ENCODE measurements around the gene SCAPER. TPM values are rescaled to one million over a fixed set of nuclear protein-coding genes. Genes with fewer than 3 reads are reported as not detected.
"Not testable (repeated sequence)": the region's sequence is repeated elsewhere in the genome, so short reads cannot be mapped to it uniquely, and the experiment has no call there.

Gene SCAPER
- polyA plus RNA-seq, 3 donors from 2014 or later = 6.8 to 23.6 (median 6.8) TPM

GRCh38 chr15:76692546-76692945, 212.6 kb downstream of the SCAPER start:
- H3K4me1 Mint-ChIP-seq; H3K4me3 Mint-ChIP-seq; H3K9me3 Mint-ChIP-seq; DNase-seq; H3K27me3 Mint-ChIP-seq (ENCODE audit: low read depth in 3 of 3); H3K27ac Mint-ChIP-seq: not testable (repeated sequence)
- H3K36me3 Mint-ChIP-seq = peaks cover 9 to 20% (median 13%) of the 10 kb centered on the region in 3 donors

GRCh38 chr15:76687592-76687991, 217.5 kb downstream of the SCAPER start:
- H3K9me3 Mint-ChIP-seq; H3K27me3 Mint-ChIP-seq (ENCODE audit: low read depth in 3 of 3); H3K4me3 Mint-ChIP-seq; DNase-seq; H3K27ac Mint-ChIP-seq; H3K4me1 Mint-ChIP-seq: not testable (repeated sequence)
- peaks cover 13 to 30% (median 25%) of the 10 kb centered on the region in 3 donors for H3K36me3 Mint-ChIP-seq

- Mint-ChIP-seq H3K36me3 (peaks cover 17 to 34% (median 27%) of the 10 kb centered on the region in 3 donors), H3K27me3 (ENCODE audit: low read depth in 3 of 3) (peaks cover 2 to 3% (median 3%) of the 10 kb centered on the region in 3 donors), H3K4me1 (no peaks in the 10 kb centered on the region), H3K9me3 (no peaks in the 10 kb centered on the region), H3K27ac (no peak overlapping the region), H3K4me3 (no peak overlapping the region)
- no peak for DNase-seq
These were observed 221.1 kb downstream of the SCAPER start for GRCh38 chr15:76684002-76684401.

GRCh38 chr15:76682833-76683232, 222.3 kb downstream of the SCAPER start:
- no peak for DNase-seq
- no peak overlapping the region for H3K27ac Mint-ChIP-seq
- peaks cover 12 to 25% (median 20%) of the 10 kb centered on the region in 3 donors for H3K36me3 Mint-ChIP-seq
- H3K4me1 Mint-ChIP-seq = no peaks in the 10 kb centered on the region
- H3K27me3 Mint-ChIP-seq (ENCODE audit: low read depth in 3 of 3) = peaks cover 2 to 4% (median 3%) of the 10 kb centered on the region in 3 donors
- H3K9me3 Mint-ChIP-seq = no peaks in the 10 kb centered on the region
- H3K4me3 Mint-ChIP-seq = no peak overlapping the region

- no peak for DNase-seq
- H3K27me3 Mint-ChIP-seq (ENCODE audit: low read depth in 3 of 3) = peaks cover 2 to 4% (median 3%) of the 10 kb centered on the region in 3 donors
- H3K9me3 Mint-ChIP-seq = no peaks in the 10 kb centered on the region
- H3K27ac Mint-ChIP-seq = no peak overlapping the region
- peaks cover 11 to 22% (median 16%) of the 10 kb centered on the region in 3 donors for H3K36me3 Mint-ChIP-seq
- no peaks in the 10 kb centered on the region for H3K4me1 Mint-ChIP-seq
- H3K4me3 Mint-ChIP-seq = no peak overlapping the region
These were observed 222.9 kb downstream of the SCAPER start for GRCh38 chr15:76682259-76682658.

- Mint-ChIP-seq H3K27ac (no peak overlapping the region), H3K9me3 (no peaks in the 10 kb centered on the region), H3K27me3 (ENCODE audit: low read depth in 3 of 3) (peaks cover 2 to 4% (median 3%) of the 10 kb centered on the region in 3 donors), H3K36me3 (peaks cover 8 to 15% (median 11%) of the 10 kb centered on the region in 3 donors), H3K4me1 (no peaks in the 10 kb centered on the region), H3K4me3 (no peak overlapping the region)
- no peak for DNase-seq
These were observed 226.4 kb downstream of the SCAPER start for GRCh38 chr15:76678766-76679165.

- Mint-ChIP-seq H3K36me3 (peaks cover 0 to 4% (median 0%) of the 10 kb centered on the region in 3 donors), H3K4me1 (no peaks in the 10 kb centered on the region), H3K9me3 (no peaks in the 10 kb centered on the region), H3K27me3 (ENCODE audit: low read depth in 3 of 3) (peaks cover 0 to 2% (median 0%) of the 10 kb centered on the region in 3 donors), H3K27ac (no peak overlapping the region), H3K4me3 (no peak overlapping the region)
- no peak for DNase-seq
These were observed 230.3 kb downstream of the SCAPER start for GRCh38 chr15:76674883-76675282.

- Mint-ChIP-seq H3K27me3 (ENCODE audit: low read depth in 3 of 3) (peaks cover 0 to 4% (median 2%) of the 10 kb centered on the region in 3 donors), H3K27ac (no peak overlapping the region)
These were observed 235.5 kb downstream of the SCAPER start for GRCh38 chr15:76669521-76670207.

GRCh38 chr15:76668900-76669299, 236.2 kb downstream of the SCAPER start:
- Mint-ChIP-seq H3K27ac (no peak overlapping the region), H3K4me3 (no peak overlapping the region), H3K9me3 (no peaks in the 10 kb centered on the region), H3K4me1 (no peaks in the 10 kb centered on the region), H3K36me3 (peaks cover 0 to 14% (median 6%) of the 10 kb centered on the region in 3 donors), H3K27me3 (ENCODE audit: low read depth in 3 of 3) (peaks cover 0 to 4% (median 2%) of the 10 kb centered on the region in 3 donors)
- DNase-seq = no peak

More at GRCh38 chr15:76669521-76670207, 235.5 kb downstream of the SCAPER start:
- no peak for DNase-seq
- Mint-ChIP-seq H3K4me3 (no peak overlapping the region), H3K4me1 (no peaks in the 10 kb centered on the region), H3K9me3 (no peaks in the 10 kb centered on the region), H3K36me3 (peaks cover 0 to 14% (median 0%) of the 10 kb centered on the region in 3 donors)

- Mint-ChIP-seq H3K4me3 (no peak overlapping the region), H3K27me3 (ENCODE audit: low read depth in 3 of 3) (peaks cover 0 to 4% (median 2%) of the 10 kb centered on the region in 3 donors), H3K4me1 (no peaks in the 10 kb centered on the region), H3K36me3 (peaks cover 0 to 14% (median 11%) of the 10 kb centered on the region in 3 donors), H3K27ac (no peak overlapping the region), H3K9me3 (no peaks in the 10 kb centered on the region)
- DNase-seq = no peak
These were observed 237.0 kb downstream of the SCAPER start for GRCh38 chr15:76667943-76668715.

- no peaks in the 10 kb centered on the region for H3K4me1 Mint-ChIP-seq
- no peak for DNase-seq
- H3K36me3 Mint-ChIP-seq = peaks cover 13 to 33% (median 29%) of the 10 kb centered on the region in 3 donors
- H3K27ac Mint-ChIP-seq = no peak overlapping the region
- H3K4me3 Mint-ChIP-seq = no peak overlapping the region
- no peaks in the 10 kb centered on the region for H3K9me3 Mint-ChIP-seq
- peaks cover 0 to 4% (median 2%) of the 10 kb centered on the region in 3 donors for H3K27me3 Mint-ChIP-seq (ENCODE audit: low read depth in 3 of 3)
These were observed 240.2 kb downstream of the SCAPER start for GRCh38 chr15:76664895-76665294.

- Mint-ChIP-seq H3K27ac (no peak overlapping the region), H3K36me3 (peaks cover 16 to 38% (median 34%) of the 10 kb centered on the region in 3 donors)
These were observed 240.7 kb downstream of the SCAPER start for GRCh38 chr15:76664411-76664810.

GRCh38 chr15:76663529-76663928, 241.6 kb downstream of the SCAPER start:
- no peak for DNase-seq
- Mint-ChIP-seq H3K36me3 (peaks cover 21 to 46% (median 40%) of the 10 kb centered on the region in 3 donors), H3K9me3 (no peaks in the 10 kb centered on the region), H3K4me3 (no peak overlapping the region), H3K27ac (no peak overlapping the region), H3K27me3 (ENCODE audit: low read depth in 3 of 3) (peaks cover 0 to 4% (median 2%) of the 10 kb centered on the region in 3 donors), H3K4me1 (no peaks in the 10 kb centered on the region)

More at GRCh38 chr15:76664411-76664810, 240.7 kb downstream of the SCAPER start:
- no peaks in the 10 kb centered on the region for H3K9me3 Mint-ChIP-seq
- no peaks in the 10 kb centered on the region for H3K4me1 Mint-ChIP-seq
- DNase-seq = no peak
- peaks cover 0 to 4% (median 2%) of the 10 kb centered on the region in 3 donors for H3K27me3 Mint-ChIP-seq (ENCODE audit: low read depth in 3 of 3)
- no peak overlapping the region for H3K4me3 Mint-ChIP-seq

Data from immature natural killer cell (primary cell).